Cortex of kidney (tissue), 1 donor: Measurements from ENCODE around the gene ESR1.
"Not testable (repeated sequence)": the region's sequence is repeated elsewhere in the genome, so short reads cannot be mapped to it uniquely, and the experiment has no call there.

Experiments
- DNase-seq: peaks from one replicate; lab custom pipeline; 2025; lab: John Stamatoyannopoulos, UW

ESR1 gene

GRCh38 chr6:152054441-152054840, 247.0 kb downstream of the ESR1 start:
- no peak for DNase-seq

GRCh38 chr6:152055517-152055916, 248.0 kb downstream of the ESR1 start:
- no peak for DNase-seq

GRCh38 chr6:152057832-152058498, 250.5 kb downstream of the ESR1 start:
- DNase-seq, result no peak

- DNase-seq, result no peak
Observed at GRCh38 chr6:152059909-152060308, 252.4 kb downstream of the ESR1 start.

GRCh38 chr6:152062476-152062875, 255.0 kb downstream of the ESR1 start:
- no peak for DNase-seq

GRCh38 chr6:152063170-152063921, 255.9 kb downstream of the ESR1 start:
- DNase-seq, result no peak

- DNase-seq, result no peak
Observed at GRCh38 chr6:152068622-152069261, 261.3 kb downstream of the ESR1 start.

- DNase-seq, result no peak
Observed at GRCh38 chr6:152070556-152070955, 263.1 kb downstream of the ESR1 start.

GRCh38 chr6:152071318-152071717, 263.8 kb downstream of the ESR1 start:
- DNase-seq, result no peak

- no peak for DNase-seq
Observed at GRCh38 chr6:152071843-152072242, 264.4 kb downstream of the ESR1 start.

GRCh38 chr6:152076242-152076641, 268.8 kb downstream of the ESR1 start:
- not testable (repeated sequence) for DNase-seq

GRCh38 chr6:152078001-152078400, 270.5 kb downstream of the ESR1 start:
- DNase-seq, result no peak

- DNase-seq, result no peak
Observed at GRCh38 chr6:152078804-152079203, 271.3 kb downstream of the ESR1 start.

- DNase-seq, result no peak
Observed at GRCh38 chr6:152085451-152085921, 278.0 kb downstream of the ESR1 start.

GRCh38 chr6:152086223-152086873, 278.9 kb downstream of the ESR1 start:
- no peak for DNase-seq

GRCh38 chr6:152087096-152087495, 279.6 kb downstream of the ESR1 start:
- DNase-seq, result no peak

- DNase-seq, result no peak
Observed at GRCh38 chr6:152087701-152088100, 280.2 kb downstream of the ESR1 start.

- no peak for DNase-seq
Observed at GRCh38 chr6:152089992-152090391, 282.5 kb downstream of the ESR1 start.

- DNase-seq, result no peak
Observed at GRCh38 chr6:152091201-152091600, 283.7 kb downstream of the ESR1 start.

- DNase-seq, result no peak
Observed at GRCh38 chr6:152091851-152092341, 284.4 kb downstream of the ESR1 start.

- no peak for DNase-seq
Observed at GRCh38 chr6:152093711-152094110, 286.2 kb downstream of the ESR1 start.

GRCh38 chr6:152094276-152094675, 286.8 kb downstream of the ESR1 start:
- no peak for DNase-seq
